Tibial nerve (tissue), 4 donors: Measurements from ENCODE around the gene STAT6.

Source experiments
- EP300 ChIP-seq, 2 donors: sonication (generic); formaldehyde crosslinking; IDR thresholded peaks; one replicate each; pipeline ENCODE4 v1.6.1; 2017; ENCODE audit warnings: antibody characterized with exemption in 2 of 2, mild to moderate bottlenecking in 1 of 2
- POLR2A ChIP-seq, 2 donors: fragments of 450-650 bp; IDR thresholded peaks; one replicate each; pipeline ENCODE4 v1.6.1; 2017; ENCODE audit warnings: antibody characterized with exemption in 2 of 2, mild to moderate bottlenecking in 2 of 2, moderate library complexity in 2 of 2
- TF ChIP-seq, protein P1 (sequence below), 5 experiments: fragments of 200-600 bp in 3 of 5; fragments of 450-650 bp in 2 of 5; sonication (generic) in 3 of 5; IDR thresholded peaks; one replicate each; pipeline ENCODE4 v1.5.1; 2016 to 2019; ENCODE audit warnings: antibody characterized with exemption in 5 of 5, mild to moderate bottlenecking in 3 of 5, moderate library complexity in 2 of 5

DNA sequence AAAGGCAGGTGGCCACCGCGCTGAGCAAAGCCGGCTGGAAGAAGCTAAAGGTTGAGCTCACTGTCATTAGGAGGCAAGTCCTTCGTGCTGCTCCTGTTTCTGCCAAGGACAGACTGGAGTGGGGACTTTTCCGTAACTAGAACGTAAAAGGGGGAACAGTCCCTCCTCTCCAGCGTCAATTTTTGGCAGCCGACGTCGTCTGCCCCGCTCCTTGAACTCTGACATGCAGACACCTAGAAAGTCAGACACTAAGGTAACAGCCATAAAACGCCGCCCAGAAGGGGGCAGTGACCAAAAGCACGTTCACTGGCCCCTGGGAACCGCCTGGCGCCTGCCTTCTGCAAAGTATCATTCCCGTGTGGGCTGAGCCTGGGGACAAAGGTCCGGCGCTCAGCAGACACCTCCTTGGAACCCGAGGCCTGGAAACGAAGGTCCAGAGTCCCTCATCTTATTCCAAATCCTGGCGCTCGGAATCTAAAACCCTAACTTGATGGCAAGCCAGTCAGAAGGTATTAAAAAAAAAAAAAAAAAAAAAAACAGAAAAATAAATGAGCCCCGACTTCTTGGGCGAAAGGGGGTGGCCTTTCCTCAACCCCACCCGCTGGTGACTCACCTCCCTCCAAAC is 16.1 kb upstream of the STAT6 start:
- TF ChIP-seq, protein P1, sequence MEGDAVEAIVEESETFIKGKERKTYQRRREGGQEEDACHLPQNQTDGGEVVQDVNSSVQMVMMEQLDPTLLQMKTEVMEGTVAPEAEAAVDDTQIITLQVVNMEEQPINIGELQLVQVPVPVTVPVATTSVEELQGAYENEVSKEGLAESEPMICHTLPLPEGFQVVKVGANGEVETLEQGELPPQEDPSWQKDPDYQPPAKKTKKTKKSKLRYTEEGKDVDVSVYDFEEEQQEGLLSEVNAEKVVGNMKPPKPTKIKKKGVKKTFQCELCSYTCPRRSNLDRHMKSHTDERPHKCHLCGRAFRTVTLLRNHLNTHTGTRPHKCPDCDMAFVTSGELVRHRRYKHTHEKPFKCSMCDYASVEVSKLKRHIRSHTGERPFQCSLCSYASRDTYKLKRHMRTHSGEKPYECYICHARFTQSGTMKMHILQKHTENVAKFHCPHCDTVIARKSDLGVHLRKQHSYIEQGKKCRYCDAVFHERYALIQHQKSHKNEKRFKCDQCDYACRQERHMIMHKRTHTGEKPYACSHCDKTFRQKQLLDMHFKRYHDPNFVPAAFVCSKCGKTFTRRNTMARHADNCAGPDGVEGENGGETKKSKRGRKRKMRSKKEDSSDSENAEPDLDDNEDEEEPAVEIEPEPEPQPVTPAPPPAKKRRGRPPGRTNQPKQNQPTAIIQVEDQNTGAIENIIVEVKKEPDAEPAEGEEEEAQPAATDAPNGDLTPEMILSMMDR (IDR thresholded peaks at IDR 0.05): peak in 4 of 5 experiments; percentile 20 to 62 (median 24)
- TF ChIP-seq POLR2A (IDR thresholded peaks at IDR 0.05) (no peak), EP300 (IDR thresholded peaks at IDR 0.05) (no peak)
